ENCODE data around the gene KANSL2.

The KANSL2 gene

DNA sequence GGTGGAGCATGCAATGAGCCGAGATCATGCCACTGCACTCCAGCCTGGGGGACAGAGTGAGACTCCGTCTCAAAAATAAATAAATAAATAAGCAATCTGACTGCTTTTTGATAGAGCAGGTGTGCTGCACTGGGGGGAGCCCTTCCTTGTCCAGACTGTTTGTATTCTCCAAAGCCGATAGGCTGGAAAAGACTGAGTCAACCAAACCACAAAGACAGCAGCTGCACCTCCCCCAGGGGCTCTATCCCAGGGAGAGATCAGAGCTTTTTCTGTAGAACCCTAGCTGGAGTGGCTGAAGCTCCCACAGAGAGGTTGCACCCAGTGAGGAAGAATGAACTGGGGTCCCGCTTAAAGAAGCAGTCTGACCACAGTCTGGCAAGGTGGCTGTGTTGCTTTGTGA is 66.4 kb downstream of the KANSL2 start:
- DNase-seq (ENCODE audit: low read depth in 2 of 3, low spot score in 2 of 3) = no peak

DNA sequence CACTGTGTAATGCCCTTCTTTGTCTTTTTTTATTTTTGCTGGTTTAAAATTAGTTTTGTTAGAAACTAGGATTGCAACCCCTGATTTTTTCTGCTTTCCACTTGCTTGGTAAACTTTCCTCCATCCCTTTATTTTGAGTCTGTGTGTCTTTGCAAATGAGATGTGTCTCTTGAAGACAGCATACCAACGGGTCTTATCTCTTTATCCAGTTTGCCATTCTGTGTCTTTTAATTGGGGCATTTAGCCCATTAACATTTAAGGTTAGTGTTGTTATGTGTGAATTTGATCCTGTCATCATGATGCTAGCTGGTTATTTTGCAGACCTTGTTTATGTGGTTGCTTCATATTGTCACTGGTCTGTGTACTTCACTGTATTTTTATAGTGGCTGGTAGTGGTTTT is 68.7 kb downstream of the KANSL2 start:
- DNase-seq (ENCODE audit: low read depth in 2 of 3, low spot score in 2 of 3) = no peak
